Retinal pigment epithelial cell (primary cell): ENCODE results near the gene PTPN4.

ENCODE experiments used
- DNase-seq: peaks from one replicate; pipeline ENCODE4 v3.0.0-alpha.2; 2010; ENCODE audit warnings: low read depth
- H3K4me3 ChIP-seq: 2 replicates; pipeline ENCODE4 v1.5.1; 2011; ENCODE audit warnings: mild to moderate bottlenecking, low read length, control low read depth, moderate library complexity
- CTCF ChIP-seq: conservative IDR thresholded peaks from 2 replicates; pipeline ENCODE4 v1.5.1; 2011; ENCODE audit warnings: low read depth, low read length, control low read depth, inconsistent platforms

PTPN4 gene

GRCh38 chr2:119818792-119819191 lies 59.1 kb downstream of the PTPN4 start:
- TF ChIP-seq CTCF: no peak
- no peak for DNase-seq
- no peak overlapping the region for H3K4me3 ChIP-seq

- no peak overlapping the region for H3K4me3 ChIP-seq
- DNase-seq: no peak
- no peak for TF ChIP-seq CTCF
Observed at GRCh38 chr2:119819846-119820245, 60.1 kb downstream of the PTPN4 start.

GRCh38 chr2:119820275-119820674 lies 60.6 kb downstream of the PTPN4 start:
- no peak for TF ChIP-seq CTCF
- no peak for DNase-seq
- H3K4me3 ChIP-seq: no peak overlapping the region

GRCh38 chr2:119821266-119821665 lies 61.5 kb downstream of the PTPN4 start:
- DNase-seq: no peak
- TF ChIP-seq CTCF: no peak
- no peak overlapping the region for H3K4me3 ChIP-seq

GRCh38 chr2:119823734-119824334 lies 64.1 kb downstream of the PTPN4 start:
- H3K4me3 ChIP-seq: no peak overlapping the region
- no peak for DNase-seq
- peak; percentile 81 for TF ChIP-seq CTCF

- no peak overlapping the region for H3K4me3 ChIP-seq
- peak; percentile 78 for TF ChIP-seq CTCF
- no peak for DNase-seq
Observed at GRCh38 chr2:119826370-119826961, 66.7 kb downstream of the PTPN4 start.

GRCh38 chr2:119827866-119828507 lies 68.3 kb downstream of the PTPN4 start:
- H3K4me3 ChIP-seq: no peak overlapping the region
- DNase-seq: no peak
- TF ChIP-seq CTCF: no peak
